Measurements from ENCODE around the gene WDR73.

GRCh38 chr15:84601555-84601838 lies 52.6 kb downstream of the WDR73 start:
- no peak for TF ChIP-seq CTCF (conservative IDR thresholded peaks at IDR 0.05; ENCODE audit: low read depth, low read length)
- TF ChIP-seq EZH2phosphoT487 (IDR thresholded peaks at IDR 0.05; ENCODE audit: borderline replicate concordance, low read length): no peak
- TF ChIP-seq EZH2 (IDR thresholded peaks at IDR 0.05; ENCODE audit: low read length, unreplicated experiment): no peak

All from PC-3 (cell line).